Uterus (tissue), 2 donors: ENCODE results near the gene RIMS4.

ENCODE experiments used
- POLR2A ChIP-seq, 2 donors: fragments of 450-650 bp; IDR thresholded peaks; one replicate each; pipeline ENCODE4 v1.6.1; 2016; ENCODE audit warnings: antibody characterized with exemption in 2 of 2, mild to moderate bottlenecking in 1 of 2, moderate library complexity in 1 of 2
- TF ChIP-seq, protein P1 (sequence below), 4 experiments: fragments of 200-600 bp in 2 of 4; fragments of 450-650 bp in 2 of 4; sonication (generic) in 2 of 4; IDR thresholded peaks; one replicate each; pipeline ENCODE4 v1.5.1; 2016 to 2019; ENCODE audit warnings: antibody characterized with exemption in 4 of 4, mild to moderate bottlenecking in 2 of 4, moderate library complexity in 1 of 4

- TF ChIP-seq, protein P1, sequence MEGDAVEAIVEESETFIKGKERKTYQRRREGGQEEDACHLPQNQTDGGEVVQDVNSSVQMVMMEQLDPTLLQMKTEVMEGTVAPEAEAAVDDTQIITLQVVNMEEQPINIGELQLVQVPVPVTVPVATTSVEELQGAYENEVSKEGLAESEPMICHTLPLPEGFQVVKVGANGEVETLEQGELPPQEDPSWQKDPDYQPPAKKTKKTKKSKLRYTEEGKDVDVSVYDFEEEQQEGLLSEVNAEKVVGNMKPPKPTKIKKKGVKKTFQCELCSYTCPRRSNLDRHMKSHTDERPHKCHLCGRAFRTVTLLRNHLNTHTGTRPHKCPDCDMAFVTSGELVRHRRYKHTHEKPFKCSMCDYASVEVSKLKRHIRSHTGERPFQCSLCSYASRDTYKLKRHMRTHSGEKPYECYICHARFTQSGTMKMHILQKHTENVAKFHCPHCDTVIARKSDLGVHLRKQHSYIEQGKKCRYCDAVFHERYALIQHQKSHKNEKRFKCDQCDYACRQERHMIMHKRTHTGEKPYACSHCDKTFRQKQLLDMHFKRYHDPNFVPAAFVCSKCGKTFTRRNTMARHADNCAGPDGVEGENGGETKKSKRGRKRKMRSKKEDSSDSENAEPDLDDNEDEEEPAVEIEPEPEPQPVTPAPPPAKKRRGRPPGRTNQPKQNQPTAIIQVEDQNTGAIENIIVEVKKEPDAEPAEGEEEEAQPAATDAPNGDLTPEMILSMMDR (IDR thresholded peaks at IDR 0.05): no peak
- TF ChIP-seq POLR2A (IDR thresholded peaks at IDR 0.05): no peak
These were observed 872 bp upstream of the RIMS4 start for GRCh38 chr20:44811150-44811685.
